ENCODE measurements around the gene NTRK1. TPM values are rescaled to one million over a fixed set of nuclear protein-coding genes. Genes with fewer than 3 reads are reported as not detected.

Gene NTRK1
- total RNA-seq, 1 experiment from 2014 or later = 0.89 TPM

DNA sequence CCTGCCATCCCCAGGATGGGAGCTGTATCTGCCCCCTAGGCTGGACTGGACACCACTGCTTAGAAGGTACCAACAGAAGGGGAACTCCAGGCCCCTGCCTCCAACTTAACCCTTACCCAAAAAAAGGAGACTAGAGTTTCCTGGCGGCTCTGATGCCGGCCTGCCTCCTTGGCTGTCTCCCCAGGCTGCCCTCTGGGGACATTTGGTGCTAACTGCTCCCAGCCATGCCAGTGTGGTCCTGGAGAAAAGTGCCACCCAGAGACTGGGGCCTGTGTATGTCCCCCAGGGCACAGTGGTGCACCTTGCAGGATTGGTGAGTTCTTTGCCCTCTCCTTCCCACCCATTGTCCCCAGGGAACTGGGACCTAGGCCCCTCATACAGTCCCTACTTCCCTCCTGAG lies 51.6 kb downstream of the NTRK1 start:
- no peaks in the 10 kb centered on the region for H3K79me2 ChIP-seq (ENCODE audit: insufficient read depth, low read length)
- BruUV-seq (replicated peaks) = no TSS peak

More for the DNA sequence above, 51.6 kb downstream of the NTRK1 start:
- H3K27me3 ChIP-seq (ENCODE audit: insufficient read depth, low read length) = no peaks in the 10 kb centered on the region
- H3K4me1 ChIP-seq (ENCODE audit: control insufficient read depth in 1 of 2, insufficient read depth in 2 of 2, low read length in 2 of 2) = peaks cover 0 to 19% of the 10 kb centered on the region in 2 experiments; a peak in 2 of 4 replicates
- H3K36me3 ChIP-seq (ENCODE audit: control insufficient read depth in 1 of 2, insufficient read depth in 2 of 2, low read length in 2 of 2) = peaks cover 2 to 17% of the 10 kb centered on the region in 2 experiments; a peak in 3 of 4 replicates
- DNase-seq (ENCODE audit: low read depth, low spot score) (no peak), ATAC-seq (no peak)
- H3K27ac ChIP-seq (ENCODE audit: low read depth, low read length) = no peak overlapping the region
- H3K9me3 ChIP-seq (ENCODE audit: control insufficient read depth in 1 of 2, insufficient read depth in 1 of 2, low read depth in 1 of 2, low read length in 2 of 2) = no peaks in the 10 kb centered on the region
- no peaks in the 10 kb centered on the region for H3K9me2 ChIP-seq (ENCODE audit: insufficient read depth)
- no peak overlapping the region for H3K9ac ChIP-seq (ENCODE audit: low read length)
- H4K20me1 ChIP-seq (ENCODE audit: insufficient read depth) = no peaks in the 10 kb centered on the region
- intact Hi-C loops (cut with micrococcal nuclease) = no loop called here
- no peak for TF ChIP-seq EZH2phosphoT487 (IDR thresholded peaks at IDR 0.05; ENCODE audit: borderline replicate concordance)
- TF ChIP-seq, protein P1, sequence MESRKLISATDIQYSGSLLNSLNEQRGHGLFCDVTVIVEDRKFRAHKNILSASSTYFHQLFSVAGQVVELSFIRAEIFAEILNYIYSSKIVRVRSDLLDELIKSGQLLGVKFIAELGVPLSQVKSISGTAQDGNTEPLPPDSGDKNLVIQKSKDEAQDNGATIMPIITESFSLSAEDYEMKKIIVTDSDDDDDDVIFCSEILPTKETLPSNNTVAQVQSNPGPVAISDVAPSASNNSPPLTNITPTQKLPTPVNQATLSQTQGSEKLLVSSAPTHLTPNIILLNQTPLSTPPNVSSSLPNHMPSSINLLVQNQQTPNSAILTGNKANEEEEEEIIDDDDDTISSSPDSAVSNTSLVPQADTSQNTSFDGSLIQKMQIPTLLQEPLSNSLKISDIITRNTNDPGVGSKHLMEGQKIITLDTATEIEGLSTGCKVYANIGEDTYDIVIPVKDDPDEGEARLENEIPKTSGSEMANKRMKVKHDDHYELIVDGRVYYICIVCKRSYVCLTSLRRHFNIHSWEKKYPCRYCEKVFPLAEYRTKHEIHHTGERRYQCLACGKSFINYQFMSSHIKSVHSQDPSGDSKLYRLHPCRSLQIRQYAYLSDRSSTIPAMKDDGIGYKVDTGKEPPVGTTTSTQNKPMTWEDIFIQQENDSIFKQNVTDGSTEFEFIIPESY (IDR thresholded peaks at IDR 0.05; ENCODE audit: extremely low read depth, insufficient replicate concordance, low read length) = no peak
- TF ChIP-seq SIN3A (IDR thresholded peaks at IDR 0.05; ENCODE audit: low read depth) = no peak
- TF ChIP-seq FOSL1 (IDR thresholded peaks at IDR 0.05; ENCODE audit: low read depth) = no peak
- TF ChIP-seq CEBPB (IDR thresholded peaks at IDR 0.05; ENCODE audit: low read depth) = no peak
- no peak for TF ChIP-seq POLR2A (IDR thresholded peaks at IDR 0.05; ENCODE audit: borderline replicate concordance, extremely low read depth, insufficient read depth, insufficient read length)
- no peak for TF ChIP-seq JUND (IDR thresholded peaks at IDR 0.05)
- TF ChIP-seq EZH2 (IDR thresholded peaks at IDR 0.05) = no peak
- TF ChIP-seq ZFX (IDR thresholded peaks at IDR 0.05) = no peak
- no peak for TF ChIP-seq MAX (IDR thresholded peaks at IDR 0.05)
- TF ChIP-seq CTCF (IDR thresholded peaks at IDR 0.05 in 2 of 3, conservative IDR thresholded peaks at IDR 0.05 in 1 of 3; ENCODE audit: borderline replicate concordance in 1 of 3, insufficient read depth in 1 of 3, low read depth in 2 of 3, low read length in 2 of 3) = no peak
- no peak for TF ChIP-seq ZNF274 (IDR thresholded peaks at IDR 0.05; ENCODE audit: low read depth, low read length)
- no peak for TF ChIP-seq RAD21 (IDR thresholded peaks at IDR 0.05; ENCODE audit: low read depth)
- TF ChIP-seq POLR2AphosphoS5 (IDR thresholded peaks at IDR 0.05; ENCODE audit: low read depth, low read length) = no peak
- TF ChIP-seq YY1 (IDR thresholded peaks at IDR 0.05; ENCODE audit: extremely low read depth, insufficient replicate concordance, low read depth, low read length) = no peak
- TF ChIP-seq ELF1 (IDR thresholded peaks at IDR 0.05; ENCODE audit: borderline replicate concordance, low read depth) = no peak
- POLR2A ChIA-PET = no interaction called here
- no peak overlapping the region for H2AFZ ChIP-seq (ENCODE audit: low read depth, low read length, poor library complexity, severe bottlenecking)
- CTCF ChIA-PET = no interaction called here
- no peak overlapping the region for H3K4me2 ChIP-seq (ENCODE audit: low read length)
- RAD21 ChIA-PET (ENCODE audit: low non-redundant PET in 1 of 2, low total read pairs in 2 of 2, uncharacterized antibody in 2 of 2, unreplicated experiment in 2 of 2) = no interaction called here
- H3K4me3 ChIP-seq (replicated peaks in 1 of 2; ENCODE audit: low read depth in 1 of 2, low read length in 2 of 2) = no peak overlapping the region

Measured in HCT116 (cell line).